Activated CD4-positive, alpha-beta T cell treated with anti-CD3 and anti-CD28 coated beads, Interleukin-2, amount 50 U/mL, for 4 hours (primary cell): ENCODE results near the gene KCTD4.

Experiments
- DNase-seq, 2 experiments: peaks; one replicate each; pipeline ENCODE4 v3.0.0-alpha.2; 2020

KCTD4 gene

GRCh38 chr13:45168555-45168930, 32.3 kb downstream of the KCTD4 start:
- no peak for DNase-seq

DNA sequence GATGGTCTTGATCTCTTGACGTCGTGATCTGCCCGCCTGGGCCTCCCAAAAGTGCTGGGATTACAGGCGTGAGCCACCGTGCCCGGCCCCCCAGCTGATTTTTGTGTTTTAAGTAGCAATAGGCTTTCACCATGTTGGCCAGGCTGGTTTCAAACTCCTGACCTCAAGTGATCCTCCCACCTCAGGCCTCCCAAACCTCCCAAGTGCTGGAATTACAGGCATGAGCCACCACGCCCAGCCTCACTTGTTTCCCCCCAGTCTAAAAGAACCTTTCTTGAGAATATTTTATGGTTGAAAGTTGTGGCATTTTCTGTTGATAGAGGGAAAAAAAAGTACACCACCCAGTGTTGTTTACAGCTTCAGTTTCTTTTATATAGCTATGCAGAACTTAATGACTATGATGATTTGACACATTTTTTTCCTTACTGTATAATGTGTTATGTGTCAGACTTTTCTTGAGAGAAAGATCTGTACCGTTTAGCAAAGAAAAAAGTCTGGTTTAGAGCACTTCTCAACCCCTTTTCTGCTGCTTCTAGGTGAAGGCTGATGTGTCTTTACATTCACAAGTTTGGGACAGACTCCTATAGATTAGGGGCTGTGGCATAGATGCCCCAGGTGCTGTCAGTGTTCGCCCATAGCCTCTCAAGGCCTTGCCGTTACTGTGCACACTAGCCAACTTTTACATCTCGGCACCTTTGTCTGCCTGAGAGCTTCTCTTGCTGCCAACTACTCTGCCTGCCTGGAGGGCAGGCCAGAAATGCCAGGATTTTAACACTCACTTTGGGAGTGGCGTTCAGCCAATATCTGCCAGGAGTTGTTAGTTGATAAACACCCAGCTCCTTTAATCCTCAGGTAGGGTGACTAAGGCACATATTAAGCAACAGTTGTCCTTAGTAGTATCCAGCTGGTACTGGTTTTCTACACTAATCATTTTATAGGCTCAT, 33.0 kb downstream of the KCTD4 start:
- DNase-seq = no peak

- DNase-seq = no peak
Measured at GRCh38 chr13:45166858-45167257, 34.0 kb downstream of the KCTD4 start.

GRCh38 chr13:45162821-45163220, 38.0 kb downstream of the KCTD4 start:
- DNase-seq = no peak

DNA sequence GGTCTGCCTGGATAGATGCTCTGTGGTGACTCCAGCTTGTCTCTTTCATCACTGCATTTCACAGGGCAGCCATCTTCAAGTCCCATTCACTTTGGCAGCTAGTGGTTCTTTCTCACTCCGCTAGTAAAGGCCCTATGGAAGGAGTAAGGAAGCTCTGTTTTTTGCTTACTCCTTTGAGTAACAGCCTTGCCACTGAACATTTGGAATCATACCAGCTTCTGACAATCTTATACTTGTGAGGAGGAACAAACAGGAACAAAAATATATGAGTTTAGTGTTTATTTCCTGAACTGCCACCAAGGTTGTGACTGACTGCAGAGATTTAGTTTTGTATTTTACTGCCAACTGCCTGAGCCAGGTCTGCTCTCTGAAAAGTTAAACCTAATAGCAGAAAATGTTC, 38.7 kb downstream of the KCTD4 start:
- DNase-seq = no peak

- no peak for DNase-seq
Measured at GRCh38 chr13:45156565-45157361, 44.1 kb downstream of the KCTD4 start.

DNA sequence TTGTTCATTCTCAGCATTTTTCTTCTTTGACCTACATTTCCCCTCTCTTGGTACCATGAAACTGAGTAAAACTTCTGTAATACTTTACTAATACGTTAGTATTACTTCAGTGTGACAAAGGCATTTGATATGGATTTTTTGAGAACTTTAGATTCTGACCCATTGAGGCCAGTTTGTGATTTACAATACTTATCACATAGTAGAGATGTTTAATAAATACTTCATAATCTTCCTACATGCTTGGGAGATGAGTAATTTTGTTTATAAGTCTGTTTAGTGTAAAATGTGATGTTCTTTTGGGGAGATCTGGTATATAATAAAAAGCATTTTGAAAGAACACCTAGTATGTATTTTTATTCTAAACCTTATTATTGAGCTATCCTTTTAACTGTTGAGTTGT, 50.9 kb downstream of the KCTD4 start:
- no peak for DNase-seq

DNA sequence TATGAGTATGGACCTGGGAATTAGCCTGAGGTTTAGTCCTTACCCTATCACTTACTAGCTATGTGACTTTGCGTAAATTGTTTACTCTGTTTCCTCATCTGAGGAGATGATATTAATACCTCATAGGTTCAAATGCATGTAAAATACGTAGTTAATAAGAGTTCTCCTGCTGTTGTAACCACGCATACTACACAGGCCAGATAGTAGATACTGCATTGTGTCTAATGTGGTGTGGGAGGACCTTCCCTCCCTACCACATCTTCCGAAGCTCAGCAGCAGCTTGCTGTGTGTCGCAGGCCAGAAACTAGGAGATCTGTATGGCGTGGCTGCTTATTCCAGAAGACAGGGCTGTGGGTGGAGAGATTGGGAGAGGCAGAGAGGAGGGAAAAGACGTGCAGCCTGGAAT, 57.5 kb downstream of the KCTD4 start:
- no peak for DNase-seq
